CD14-positive monocyte (primary cell): ENCODE results near the gene HAPLN2. TPM values are rescaled to one million over a fixed set of nuclear protein-coding genes. Genes with fewer than 3 reads are reported as not detected.

Experiments used
- DNase-seq, 3 donors: peaks; one replicate each; pipeline ENCODE4 v3.0.0-alpha.2; 2011 to 2022
- H2AFZ ChIP-seq: 2 replicates; pipeline ENCODE4 v1.6.0; 2012; ENCODE audit warnings: mild to moderate bottlenecking, low read depth, low read length, inconsistent platforms; ENCODE audit not compliant: insufficient read depth, poor library complexity, severe bottlenecking
- H3K27ac ChIP-seq, 2 donors: 1 replicate in 1 of 2; 2 replicates in 1 of 2; pipeline ENCODE4 v1.5.1; 2012 to 2013; ENCODE audit warnings: low read length in 2 of 2, control low read depth in 1 of 2, inconsistent platforms in 1 of 2, low read depth in 1 of 2, mild to moderate bottlenecking in 1 of 2
- H3K27me3 ChIP-seq, 2 donors: one replicate each; pipeline versions ENCODE4 v1.6.0 to v1.6.1; 2011 to 2013; ENCODE audit warnings: low read length in 2 of 2; ENCODE audit not compliant: control insufficient read depth in 2 of 2, insufficient read depth in 2 of 2
- H3K36me3 ChIP-seq, 2 donors: replicated peaks in 1 of 2; 1 replicate in 1 of 2; 2 replicates in 1 of 2; pipeline versions ENCODE4 v1.5.1 to v1.6.1; 2012 to 2013; ENCODE audit warnings: low read length in 2 of 2, control low read depth in 1 of 2, inconsistent platforms in 1 of 2, mild to moderate bottlenecking in 1 of 2; ENCODE audit not compliant: insufficient read depth in 2 of 2, control insufficient read depth in 1 of 2
- H3K4me1 ChIP-seq, 2 donors: 1 replicate in 1 of 2; 2 replicates in 1 of 2; pipeline versions ENCODE4 v1.5.1 to v1.6.1; 2012 to 2013; ENCODE audit warnings: low read length in 2 of 2, control low read depth in 1 of 2, inconsistent platforms in 1 of 2, mild to moderate bottlenecking in 1 of 2, moderate library complexity in 1 of 2; ENCODE audit not compliant: insufficient read depth in 2 of 2, control insufficient read depth in 1 of 2
- H3K4me2 ChIP-seq: replicated peaks from 2 replicates; pipeline ENCODE3; 2012; ENCODE audit warnings: low read length, moderate library complexity, mild to moderate bottlenecking; ENCODE audit not compliant: poor library complexity, severe bottlenecking; ENCODE audit errors: extremely low read depth
- H3K4me3 ChIP-seq, 3 experiments: fragments of 200-600 bp in 1 of 3; sonication (generic) in 1 of 3; replicated peaks in 1 of 3; 1 replicate in 2 of 3; 2 replicates in 1 of 3; pipeline ENCODE4 v1.5.1; 2011 to 2013; ENCODE audit warnings: low read length in 3 of 3, mild to moderate bottlenecking in 3 of 3, control low read depth in 2 of 3, low read depth in 2 of 3, inconsistent platforms in 1 of 3, moderate library complexity in 1 of 3
- H3K79me2 ChIP-seq: 2 replicates; pipeline ENCODE4 v1.6.0; 2012; ENCODE audit warnings: mild to moderate bottlenecking, control low read depth, inconsistent platforms, low read length, moderate library complexity; ENCODE audit not compliant: insufficient read depth
- H3K9ac ChIP-seq: 2 replicates; pipeline ENCODE4 v1.6.0; 2017; ENCODE audit warnings: low read length, mild to moderate bottlenecking; ENCODE audit not compliant: insufficient read depth, poor library complexity, severe bottlenecking
- H3K9me3 ChIP-seq, 2 donors: replicated peaks in 1 of 2; 1 replicate in 1 of 2; 2 replicates in 1 of 2; pipeline versions ENCODE4 v1.5.1 to v1.6.1; 2012 to 2013; ENCODE audit warnings: low read length in 2 of 2, control low read depth in 1 of 2; ENCODE audit not compliant: control insufficient read depth in 1 of 2, insufficient read depth in 1 of 2
- H4K20me1 ChIP-seq: 2 replicates; pipeline ENCODE4 v1.6.0; 2012; ENCODE audit warnings: mild to moderate bottlenecking, low read length, control low read depth, moderate library complexity; ENCODE audit not compliant: insufficient read depth
- H3K27ac Mint-ChIP-seq, 7 donors: one replicate each; pipeline ENCODE4 v1.8.0; 2020; ENCODE audit warnings: mild to moderate bottlenecking in 7 of 7, mixed read lengths in 7 of 7, moderate library complexity in 6 of 7, inconsistent platforms in 2 of 7
- H3K27me3 Mint-ChIP-seq, 3 donors: one replicate each; pipeline ENCODE4 v1.8.0; 2021 to 2022; ENCODE audit warnings: low read depth in 3 of 3, mild to moderate bottlenecking in 3 of 3, mixed read lengths in 3 of 3, moderate library complexity in 3 of 3, inconsistent platforms in 1 of 3
- H3K36me3 Mint-ChIP-seq, 2 donors: one replicate each; pipeline ENCODE4 v1.8.0; 2020; ENCODE audit warnings: mixed read lengths in 2 of 2, inconsistent platforms in 1 of 2, mild to moderate bottlenecking in 1 of 2
- H3K4me1 Mint-ChIP-seq: one replicate; pipeline ENCODE4 v1.8.0; 2020; ENCODE audit warnings: mild to moderate bottlenecking, mixed read lengths
- H3K4me3 Mint-ChIP-seq, 2 donors: one replicate each; pipeline ENCODE4 v1.8.0; 2020; ENCODE audit warnings: mild to moderate bottlenecking in 2 of 2, mixed read lengths in 2 of 2, moderate library complexity in 1 of 2
- H3K9me3 Mint-ChIP-seq, 7 donors: one replicate each; pipeline ENCODE4 v1.8.0; 2020 to 2022; ENCODE audit warnings: mixed read lengths in 7 of 7, mild to moderate bottlenecking in 6 of 7, moderate library complexity in 6 of 7, inconsistent platforms in 2 of 7
- CTCF ChIP-seq: fragments of 200-600 bp; IDR thresholded peaks from one replicate; pipeline ENCODE4 v1.8.0; 2022; ENCODE audit warnings: antibody characterized with exemption, mild to moderate bottlenecking
- WGBS: methylation state at CpG from one replicate; pipeline ENCODE4 v1.1.5; 2013; ENCODE audit warnings: missing lambda C conversion rate; ENCODE audit not compliant: insufficient coverage; 5-methylcytosine and 5-hydroxymethylcytosine counted together
- intact Hi-C, 2 donors: fragments of 100-400 bp; cut with micrococcal nuclease; formaldehyde crosslinking; loops; one replicate each; pipeline versions ENCODE4 v1.15.0 to v1.15.1; 2023
- polyA plus RNA-seq, 3 donors: library from polyadenylated mRNA; depleted of rRNA in 1 of 3; unstranded in 2 of 3; stranded (reverse) in 1 of 3; fragments of 300-500 nt in 2 of 3; fragments of >200 nt in 1 of 3; fragmentation: Illumina TruSeq in 2 of 3; gene quantifications; 1 replicate in 2 of 3; 2 replicates in 1 of 3; pipeline ENCODE4 v1.2.3, GENCODE V29; 2012 to 2021

The HAPLN2 gene
- polyA plus RNA-seq, 3 donors = not detected

- H3K79me2 ChIP-seq = no peaks in the 10 kb centered on the region
- TF ChIP-seq CTCF = no peak
- H3K4me1 ChIP-seq = peaks cover 33 to 44% of the 10 kb centered on the region in 2 donors
- 100% methylated on average over 4 of the region's 9 CpGs for WGBS
- Mint-ChIP-seq H3K27ac (no peak overlapping the region), H3K27me3 (peaks cover 27 to 57% (median 30%) of the 10 kb centered on the region in 3 donors), H3K36me3 (no peaks in the 10 kb centered on the region), H3K4me1 (peaks cover 35% of the 10 kb centered on the region), H3K9me3 (peaks cover 0 to 4% (median 0%) of the 10 kb centered on the region in 7 donors), H3K4me3 (no peak overlapping the region)
- H3K36me3 ChIP-seq = no peaks in the 10 kb centered on the region
- H3K4me3 ChIP-seq = no peak overlapping the region
- no peaks in the 10 kb centered on the region for H3K9me3 ChIP-seq
- no peak overlapping the region for H3K27ac ChIP-seq
- no peak for DNase-seq
- H4K20me1 ChIP-seq = no peaks in the 10 kb centered on the region
- no peak overlapping the region for H3K9ac ChIP-seq
- H3K27me3 ChIP-seq = peaks cover 0 to 11% of the 10 kb centered on the region in 2 donors
- H2AFZ ChIP-seq = no peak overlapping the region
- H3K4me2 ChIP-seq = no peak overlapping the region
- intact Hi-C loops = no loop called here
These were observed 47.8 kb downstream of the HAPLN2 start for GRCh38 chr1:156666862-156667609.

GRCh38 chr1:156667610-156667967 lies 48.4 kb downstream of the HAPLN2 start:
- WGBS = no CpG with 5 or more reads among the region's 5 CpGs
- Mint-ChIP-seq H3K36me3 (no peaks in the 10 kb centered on the region), H3K27me3 (peaks cover 30 to 60% (median 30%) of the 10 kb centered on the region in 3 donors), H3K27ac (no peak overlapping the region), H3K4me1 (peaks cover 30% of the 10 kb centered on the region), H3K4me3 (no peak overlapping the region), H3K9me3 (peaks cover 0 to 4% (median 0%) of the 10 kb centered on the region in 7 donors)
- H3K9ac ChIP-seq = no peak overlapping the region
- DNase-seq = no peak
- intact Hi-C loops = no loop called here
- no peak overlapping the region for H3K4me3 ChIP-seq
- H3K4me1 ChIP-seq = peaks cover 28 to 39% of the 10 kb centered on the region in 2 donors
- H2AFZ ChIP-seq = no peak overlapping the region
- peaks cover 0 to 16% of the 10 kb centered on the region in 2 donors for H3K27me3 ChIP-seq
- no peaks in the 10 kb centered on the region for H3K9me3 ChIP-seq
- no peak for TF ChIP-seq CTCF
- H3K36me3 ChIP-seq = no peaks in the 10 kb centered on the region
- H3K27ac ChIP-seq = no peak overlapping the region
- no peak overlapping the region for H3K4me2 ChIP-seq
- H4K20me1 ChIP-seq = no peaks in the 10 kb centered on the region
- no peaks in the 10 kb centered on the region for H3K79me2 ChIP-seq
